HG03097 (cell line): ENCODE results near the gene PLCG2.
"Not testable (repeated sequence)": the region's sequence is repeated elsewhere in the genome, so short reads cannot be mapped to it uniquely, and the experiment has no call there.

ENCODE experiments used
- ATAC-seq: cut with Tn5 transposase; IDR thresholded peaks from one replicate; pipeline ENCODE4 v1.9.1; 2021; ENCODE audit not compliant: unreplicated experiment, low FRiP score

The PLCG2 gene

DNA sequence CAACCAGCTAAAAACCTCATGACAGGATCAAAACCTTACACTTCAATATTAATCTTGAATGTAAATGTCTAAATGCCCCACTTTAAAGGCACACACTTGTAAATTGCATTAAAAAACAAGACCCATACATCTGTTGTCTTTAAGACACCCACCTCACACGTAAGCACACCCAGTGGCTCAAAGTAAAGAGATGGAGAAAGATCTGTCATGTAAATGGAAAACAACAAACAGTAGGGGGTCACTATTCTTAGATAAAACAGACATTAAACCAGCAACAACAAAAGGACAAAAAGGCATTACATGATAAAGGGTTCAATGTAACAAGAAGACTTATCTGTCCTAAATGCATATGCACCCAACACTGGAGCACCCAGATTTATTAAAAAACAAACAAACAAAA is 196.5 kb downstream of the PLCG2 start:
- no peak for ATAC-seq

DNA sequence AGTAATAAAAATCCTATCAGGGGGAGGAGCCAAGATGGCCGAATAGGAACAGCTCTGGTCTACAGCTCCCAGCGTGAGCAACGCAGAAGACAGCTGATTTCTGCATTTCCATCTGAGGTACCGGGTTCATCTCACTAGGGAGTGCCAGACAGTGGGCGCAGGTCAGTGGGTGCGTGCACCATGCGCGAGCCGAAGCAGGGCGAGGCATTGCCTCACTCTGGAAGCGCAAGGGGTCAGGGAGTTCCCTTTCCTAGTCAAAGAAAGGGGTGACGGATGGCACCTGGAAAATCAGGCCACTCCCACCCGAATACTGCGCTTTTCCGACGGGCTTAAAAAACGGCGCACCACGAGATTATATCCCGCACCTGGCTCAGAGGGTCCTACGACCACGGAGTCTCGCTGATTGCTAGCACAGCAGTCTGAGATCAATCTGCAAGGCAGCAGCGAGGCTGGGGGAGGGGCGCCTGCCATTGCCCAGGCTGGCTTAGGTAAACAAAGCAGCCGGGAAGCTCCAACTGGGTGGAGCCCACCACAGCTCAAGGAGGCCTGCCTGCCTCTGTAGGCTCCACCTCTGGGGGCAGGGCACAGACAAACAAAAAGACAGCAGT is 198.3 kb downstream of the PLCG2 start:
- not testable (repeated sequence) for ATAC-seq

DNA sequence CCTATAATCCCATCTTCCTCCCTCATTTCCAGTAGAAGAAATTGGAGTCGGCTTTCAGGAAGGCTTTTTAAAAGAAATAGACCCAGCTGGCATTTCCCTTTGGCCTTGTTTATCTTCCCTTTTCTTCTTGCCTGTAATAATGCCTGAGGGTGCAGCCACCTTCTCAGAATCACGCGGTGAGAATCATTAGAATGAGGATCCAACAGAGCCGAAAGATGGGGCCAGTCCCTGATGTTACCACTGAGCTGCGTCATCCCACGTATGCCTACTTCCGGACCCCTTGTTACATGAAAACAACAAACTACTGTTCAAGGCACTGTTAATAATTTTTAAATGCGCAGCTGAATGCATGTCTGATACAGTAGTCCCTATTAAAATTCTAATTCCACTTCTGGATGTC is 208.0 kb downstream of the PLCG2 start:
- ATAC-seq: no peak

DNA sequence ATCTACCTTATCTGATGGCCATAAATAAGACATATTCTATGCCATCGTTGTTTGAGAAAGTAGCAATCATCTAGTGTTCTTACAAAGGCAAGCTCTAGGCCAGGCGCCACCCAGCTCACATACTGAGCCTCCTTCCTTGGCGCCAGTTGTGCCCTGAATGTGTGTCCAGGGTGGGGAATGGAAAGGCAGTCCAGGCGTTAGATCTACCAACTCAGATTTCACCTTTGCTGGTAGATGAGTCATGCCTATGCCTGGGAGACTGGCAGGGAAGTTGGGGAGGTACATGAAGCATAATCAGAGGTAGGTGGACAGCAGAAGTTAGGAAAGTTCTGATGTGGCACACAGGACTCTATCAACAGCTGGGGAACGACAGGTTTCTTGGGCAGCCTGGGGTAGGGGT is 208.6 kb downstream of the PLCG2 start:
- no peak for ATAC-seq

DNA sequence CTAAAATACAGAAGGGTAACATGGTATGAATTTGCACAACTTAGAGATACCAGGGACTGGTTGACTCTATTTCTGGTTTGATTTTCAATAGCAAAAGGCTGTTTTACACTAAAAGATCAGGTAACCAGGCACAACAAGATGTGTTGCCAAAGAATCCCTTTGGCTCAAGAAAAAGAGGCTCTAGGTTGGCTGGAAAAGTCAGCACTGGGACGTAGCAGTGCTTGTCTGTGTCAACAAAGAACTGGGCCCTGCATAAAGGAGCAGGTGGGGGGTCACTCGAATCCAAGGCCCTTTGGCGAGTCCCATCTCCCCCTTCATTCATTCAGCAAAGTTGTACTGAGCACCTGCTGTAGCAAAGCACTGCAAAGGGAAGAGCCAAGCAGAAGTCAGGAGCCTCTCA is 213.8 kb downstream of the PLCG2 start:
- no peak for ATAC-seq

DNA sequence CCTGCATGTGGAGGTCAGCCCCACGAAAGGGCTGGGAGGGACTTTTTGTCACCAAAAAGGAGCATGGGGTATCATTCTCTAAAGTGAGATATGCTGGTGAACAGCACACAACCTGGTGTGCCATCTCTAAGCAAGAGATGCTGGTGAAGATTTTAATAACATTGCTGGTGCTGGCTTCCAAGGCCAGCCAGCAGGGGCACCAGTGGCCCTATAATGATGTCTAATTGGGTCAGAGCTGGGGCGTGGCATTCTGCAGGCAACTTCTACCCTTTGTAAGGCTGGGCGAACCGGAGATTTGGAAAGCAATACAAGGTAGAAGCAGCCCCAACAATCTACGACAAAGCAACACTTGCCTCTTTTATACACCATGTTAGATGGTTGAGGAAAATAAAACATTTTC is 215.4 kb downstream of the PLCG2 start:
- no peak for ATAC-seq

DNA sequence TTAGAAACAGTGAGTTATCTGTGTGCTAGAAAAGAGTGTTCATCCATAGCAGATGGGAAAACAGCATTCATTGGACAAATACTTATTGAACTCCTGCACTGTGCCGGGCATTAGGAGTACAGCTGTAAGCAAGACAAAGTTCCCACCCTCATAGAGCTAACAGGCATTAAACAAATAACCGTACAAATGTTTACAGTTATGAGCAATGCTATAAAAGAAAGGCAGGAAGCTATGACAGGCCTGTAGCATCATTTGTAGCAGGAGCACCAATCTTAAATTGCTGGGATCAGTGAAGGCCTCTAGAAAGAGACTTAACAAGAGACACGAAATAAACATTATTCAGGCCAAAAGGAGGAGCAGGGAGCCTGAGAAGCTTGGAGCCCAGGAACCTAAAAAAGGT is 216.6 kb downstream of the PLCG2 start:
- no peak for ATAC-seq

DNA sequence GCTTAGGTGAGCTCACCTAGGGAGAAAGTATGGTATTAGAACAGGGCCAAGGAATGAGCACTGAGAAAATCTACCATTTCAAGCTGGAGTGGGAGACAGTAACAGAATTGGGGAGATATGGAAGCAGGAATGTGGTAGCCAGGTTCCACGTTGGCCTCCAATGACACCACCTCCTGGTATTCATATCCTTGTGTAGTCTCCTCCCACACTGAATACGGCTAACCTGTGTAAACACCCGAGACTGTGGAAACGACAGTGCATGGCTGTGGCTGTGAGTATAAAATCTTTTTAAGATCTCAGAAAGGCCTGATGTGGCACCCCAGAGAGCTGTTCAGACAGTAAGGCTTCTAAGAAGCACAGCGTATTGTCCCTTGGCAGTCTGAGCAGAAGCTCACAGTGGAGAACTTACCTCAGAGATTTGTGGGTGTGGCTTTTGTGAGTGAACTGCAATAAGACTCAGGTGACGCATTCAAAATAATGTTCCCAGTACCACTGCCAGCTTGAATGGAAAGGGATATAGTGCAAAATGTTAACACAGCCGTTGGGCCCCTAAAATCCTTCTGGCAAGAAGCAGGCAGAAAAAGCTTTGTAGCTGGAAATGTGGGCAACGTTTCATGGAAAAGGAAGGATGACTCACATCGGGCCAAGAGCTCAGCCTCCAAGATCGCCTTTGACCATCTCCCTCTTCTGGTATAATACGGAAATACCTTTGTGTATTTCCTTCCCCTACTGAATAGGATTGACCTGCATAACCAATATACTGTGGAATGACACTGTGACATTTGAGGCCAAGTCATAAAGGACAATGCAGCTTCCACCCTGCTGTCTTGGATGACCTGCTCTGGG is 217.8 kb downstream of the PLCG2 start:
- no peak for ATAC-seq

DNA sequence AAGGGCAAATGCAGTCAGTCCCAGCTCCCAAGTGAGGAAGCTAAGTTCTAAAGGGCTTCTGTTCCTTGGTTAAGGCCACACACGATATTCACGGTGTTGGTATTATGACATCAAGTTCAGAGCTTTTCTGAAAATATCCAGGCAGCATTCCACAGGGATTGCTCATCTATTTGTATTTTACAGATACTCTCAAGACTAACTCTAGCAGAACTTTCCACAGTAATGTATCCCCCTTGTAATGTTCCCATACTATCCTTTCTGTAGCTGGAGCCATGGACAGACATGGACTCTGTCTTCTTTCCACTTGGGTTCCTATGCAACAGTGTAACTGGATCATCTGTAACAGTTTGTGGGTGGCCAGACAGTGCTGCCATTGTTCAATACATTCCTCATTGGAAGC is 218.6 kb downstream of the PLCG2 start:
- no peak for ATAC-seq

DNA sequence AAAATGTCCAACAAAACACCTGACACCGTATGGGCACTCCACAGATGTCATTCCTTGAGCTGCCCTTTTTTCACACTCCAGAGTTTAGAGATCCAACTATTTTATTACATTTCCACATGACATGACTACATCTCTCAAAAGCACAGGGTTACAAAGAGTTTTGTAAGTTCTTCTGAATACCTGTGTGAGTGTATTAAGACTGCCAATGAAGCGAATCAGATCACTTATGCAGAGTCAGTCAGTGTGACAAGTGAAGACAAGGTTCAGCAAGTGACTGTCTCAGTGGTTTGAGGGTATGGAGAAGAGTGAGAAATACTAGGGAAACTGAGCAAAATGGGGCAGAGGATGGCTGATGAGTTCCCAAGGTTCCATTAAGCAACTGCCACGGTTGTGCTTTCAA is 223.7 kb downstream of the PLCG2 start:
- no peak for ATAC-seq

DNA sequence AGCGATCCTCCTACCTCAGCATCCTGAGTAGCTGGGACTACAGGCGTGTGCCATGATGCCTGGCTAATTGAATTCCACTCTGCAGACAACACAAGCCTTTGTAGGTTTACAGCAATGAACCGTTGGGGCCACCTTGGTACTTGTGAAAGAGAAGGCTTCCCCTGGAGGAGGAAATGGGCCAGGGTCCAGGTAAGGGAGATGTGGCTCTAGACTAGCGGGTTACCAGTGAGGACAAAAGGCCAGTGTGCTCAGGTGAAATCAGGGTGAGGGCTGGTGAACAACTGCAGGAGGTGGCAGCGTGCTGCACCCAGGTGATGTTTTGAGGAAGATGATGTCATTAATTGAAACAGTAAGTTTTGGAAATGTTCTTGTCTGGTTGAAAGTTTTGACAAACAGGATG is 225.5 kb downstream of the PLCG2 start:
- no peak for ATAC-seq

DNA sequence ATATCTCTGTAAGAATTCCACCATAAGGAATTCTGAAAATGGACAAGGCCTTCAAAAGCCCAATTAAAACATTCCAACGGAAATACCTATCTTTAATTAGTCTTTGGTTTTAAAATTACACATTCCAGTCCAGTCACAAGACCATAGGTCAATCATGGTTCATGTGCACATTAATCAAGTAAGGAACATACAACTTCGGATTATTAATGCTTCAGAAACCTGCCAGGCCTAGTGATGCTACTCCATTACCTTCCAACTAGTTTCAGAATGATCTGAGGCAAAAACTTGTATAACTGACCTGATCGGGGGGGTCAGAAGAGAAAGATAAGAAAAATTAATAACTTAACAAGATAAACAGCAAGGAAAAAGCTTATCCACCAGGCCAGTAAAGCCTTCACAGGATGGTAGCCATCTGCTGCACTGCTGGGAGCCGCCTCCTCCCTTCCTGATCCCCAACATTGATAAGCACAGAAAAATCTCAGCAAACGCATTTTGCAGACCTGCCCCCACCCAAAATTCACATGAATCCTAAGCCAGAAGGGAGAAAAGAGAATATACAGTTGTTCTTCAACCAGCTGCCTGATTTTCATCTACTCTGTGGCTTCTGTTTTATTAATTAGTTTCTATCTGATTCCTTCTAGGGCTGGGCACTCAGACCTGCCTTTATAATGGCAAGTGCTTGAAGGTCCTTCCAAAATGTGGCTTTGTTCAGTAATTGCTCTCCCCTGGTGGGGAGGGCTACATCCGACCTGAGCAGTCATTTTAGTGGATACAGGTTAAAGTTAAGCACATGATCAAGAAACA is 226.1 kb downstream of the PLCG2 start:
- ATAC-seq: no peak

DNA sequence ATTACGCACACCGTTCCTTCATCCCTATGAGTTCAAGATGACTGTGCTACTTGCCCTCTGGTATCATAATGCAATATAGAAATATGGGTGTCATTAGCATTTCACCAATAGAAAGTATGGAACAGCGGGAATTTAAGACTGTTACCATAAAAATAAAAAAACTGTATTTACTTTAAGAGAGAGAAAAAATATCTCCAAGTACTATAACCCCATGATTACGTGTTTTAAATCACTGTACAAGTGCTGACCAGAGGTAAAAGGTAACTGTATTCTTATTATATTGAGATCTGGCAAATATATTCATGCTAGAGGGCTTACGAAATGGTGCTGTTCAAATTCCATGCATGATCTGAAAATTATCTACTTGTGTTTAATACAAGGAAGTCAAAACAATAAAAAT is 226.9 kb downstream of the PLCG2 start:
- no peak for ATAC-seq

DNA sequence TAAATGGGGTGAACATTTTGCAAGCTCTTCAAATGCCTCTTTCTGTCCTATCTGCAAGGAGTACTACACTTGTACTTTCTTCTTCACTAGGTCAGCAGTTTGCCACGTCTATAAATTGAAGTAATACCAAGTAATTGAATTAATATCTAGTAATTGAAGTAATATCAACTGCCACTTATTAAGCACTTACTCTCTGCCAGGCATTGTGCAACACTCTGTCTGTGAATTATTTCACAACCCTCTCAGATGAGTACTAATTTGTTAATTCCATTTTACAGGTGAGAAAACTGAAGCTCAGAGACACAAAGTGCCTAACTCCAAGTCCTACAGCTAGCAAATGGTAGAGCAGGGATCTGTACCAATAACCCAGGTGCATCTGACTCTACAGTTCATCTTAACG is 228.1 kb downstream of the PLCG2 start:
- no peak for ATAC-seq

DNA sequence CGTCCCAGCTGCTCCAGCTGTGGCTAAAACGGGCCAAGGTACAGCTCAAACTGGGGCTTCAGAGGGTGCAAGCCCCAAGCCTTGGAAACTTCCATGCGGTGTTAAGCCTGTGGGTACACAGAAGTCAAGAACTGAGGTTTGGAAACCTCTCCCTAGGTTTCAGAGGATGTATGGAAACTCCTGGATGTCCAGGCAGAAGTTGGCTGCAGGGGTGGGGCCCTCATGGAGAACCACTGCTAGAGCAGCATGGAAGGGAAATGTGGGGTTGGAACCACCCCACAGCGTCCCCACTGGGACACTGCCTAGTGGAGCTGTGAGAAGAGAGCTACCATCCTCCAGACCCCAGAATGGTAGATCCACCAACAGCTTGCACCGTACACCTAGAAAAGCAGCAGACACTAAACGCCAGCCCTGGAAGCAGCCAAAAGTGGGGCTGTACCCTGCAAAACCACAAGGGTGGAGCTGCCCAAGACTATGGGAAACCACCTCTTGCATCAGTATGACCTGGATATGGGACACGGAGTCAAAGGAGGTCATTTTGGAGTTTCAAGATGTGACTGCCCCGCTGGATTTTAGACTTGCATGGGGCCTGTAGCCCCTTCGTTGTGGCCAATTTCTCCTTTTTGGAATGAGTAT is 230.0 kb downstream of the PLCG2 start:
- no peak for ATAC-seq

DNA sequence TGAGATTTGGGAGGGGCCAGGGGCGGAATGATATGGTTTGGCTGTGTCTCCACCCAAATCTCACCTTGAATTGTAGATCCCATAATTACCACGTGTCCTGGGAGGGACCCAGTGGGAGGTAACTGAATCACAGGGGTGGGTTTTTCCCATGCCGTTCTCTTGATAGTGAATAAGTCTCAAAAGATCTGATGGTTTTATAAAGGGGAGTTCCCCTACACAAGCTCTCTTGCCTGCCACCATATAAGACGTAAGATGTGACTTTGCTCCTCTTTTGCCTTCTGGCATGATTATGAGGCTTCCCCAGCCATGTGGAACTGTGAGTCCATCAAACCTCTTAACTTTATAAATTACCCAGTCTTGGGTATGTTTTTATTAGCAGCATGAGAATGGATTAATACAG is 230.7 kb downstream of the PLCG2 start:
- ATAC-seq: not testable (repeated sequence)

DNA sequence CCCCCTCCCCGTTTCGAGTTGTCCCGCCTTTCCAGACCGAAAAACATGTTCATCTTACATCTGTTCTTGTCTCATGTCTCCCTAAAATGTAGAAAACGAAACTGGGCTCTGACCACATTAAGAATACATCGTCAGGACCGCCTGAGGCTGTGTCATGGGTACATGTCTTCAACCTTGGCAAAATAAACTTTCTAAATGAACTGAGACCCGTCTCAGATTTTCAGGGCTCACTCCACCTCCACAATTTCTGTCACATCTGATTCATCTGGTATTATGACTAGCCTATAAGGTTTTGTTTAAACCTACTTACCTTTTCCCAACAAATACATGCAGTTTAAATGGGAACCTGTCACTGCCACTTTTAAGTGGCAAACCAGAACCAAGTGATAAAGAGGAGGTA is 231.6 kb downstream of the PLCG2 start:
- no peak for ATAC-seq

DNA sequence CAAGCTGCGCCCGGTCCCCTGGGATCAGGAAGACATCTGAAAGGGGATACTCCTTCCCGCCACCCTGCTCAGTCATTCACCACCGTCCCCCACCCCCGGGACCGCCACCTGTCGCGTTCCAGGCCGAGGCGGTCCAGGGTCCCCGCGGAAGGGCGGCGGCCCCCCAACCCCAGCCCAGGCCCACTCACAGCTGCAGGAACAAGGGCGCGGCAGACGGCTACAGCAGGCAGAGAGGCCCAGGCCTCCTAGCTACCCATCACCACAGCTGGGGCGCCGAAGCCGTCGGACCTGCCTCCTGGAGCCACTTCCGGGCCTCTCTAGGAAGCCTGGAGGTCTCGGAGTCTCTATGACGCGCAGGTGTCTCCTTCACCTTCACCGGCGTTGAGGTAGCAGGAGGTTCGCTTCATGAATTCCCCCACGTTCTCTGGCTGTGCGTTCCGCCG is 232.1 kb downstream of the PLCG2 start, which contains the start of gene SDR42E1:
SDR42E1 (minus strand) TSS at position 272 of the 443 bp plus-strand sequence. CDS start 10,612 bp downstream, outside the sequence.
- ATAC-seq: peak; percentile 70
